ENCODE measurements around the gene C6orf163.

The C6orf163 gene

DNA sequence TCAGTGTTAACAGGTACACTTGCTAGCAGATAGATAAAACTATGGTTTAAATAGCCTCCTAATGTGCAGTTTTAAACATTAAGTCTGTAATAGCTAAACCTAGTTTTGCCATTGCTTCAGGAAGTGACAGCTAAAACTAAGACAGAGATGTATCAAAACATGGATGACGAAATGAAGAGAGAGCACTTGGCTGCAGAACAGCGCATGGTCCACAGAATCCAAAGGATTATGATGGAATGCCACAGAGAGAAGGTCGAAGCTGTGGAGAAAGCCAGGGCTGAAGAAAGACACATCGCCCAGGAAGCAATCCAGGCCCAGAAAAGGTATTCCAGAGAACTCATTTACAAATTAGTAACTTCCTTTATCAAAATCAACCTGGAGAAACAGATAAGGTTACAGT is 11.6 kb downstream of the C6orf163 start:
- no peak for DNase-seq (ENCODE audit: low read depth in 2 of 3, low spot score in 1 of 3)

DNA sequence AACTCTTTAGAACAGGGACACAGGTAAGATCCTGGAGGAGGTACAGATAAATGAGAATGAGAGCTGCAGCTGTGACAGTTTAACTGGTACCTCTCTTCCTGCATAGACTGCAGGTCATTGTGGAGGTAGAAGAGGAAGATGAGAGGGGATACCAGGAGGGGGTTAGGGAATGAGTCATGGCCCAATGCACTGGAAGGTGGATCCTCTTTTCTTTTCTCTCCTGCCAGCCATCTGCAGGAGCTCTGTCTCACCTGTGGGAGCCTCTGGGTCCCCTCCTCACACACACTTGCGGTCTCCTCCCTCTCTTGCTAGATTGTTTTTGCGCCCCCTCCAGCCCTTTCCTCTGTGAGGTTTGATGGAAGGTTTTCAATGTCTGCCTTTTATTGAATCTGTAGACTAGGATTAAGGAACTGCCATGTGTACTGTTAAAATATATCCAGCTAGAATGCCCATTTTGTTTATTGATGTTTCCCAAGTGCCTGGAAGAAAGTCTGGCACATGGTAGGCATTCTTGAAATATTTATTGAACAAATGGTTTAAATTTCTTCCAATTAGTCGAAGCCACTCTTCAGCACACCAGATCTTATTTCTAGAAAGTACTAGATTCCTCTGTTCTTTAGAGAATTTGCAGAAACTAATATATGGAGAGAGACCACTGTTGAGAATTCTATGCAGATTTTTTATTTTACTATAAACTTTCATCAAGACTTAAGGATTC is 13.0 kb downstream of the C6orf163 start:
- DNase-seq (ENCODE audit: low read depth in 2 of 3, low spot score in 1 of 3), result no peak

DNA sequence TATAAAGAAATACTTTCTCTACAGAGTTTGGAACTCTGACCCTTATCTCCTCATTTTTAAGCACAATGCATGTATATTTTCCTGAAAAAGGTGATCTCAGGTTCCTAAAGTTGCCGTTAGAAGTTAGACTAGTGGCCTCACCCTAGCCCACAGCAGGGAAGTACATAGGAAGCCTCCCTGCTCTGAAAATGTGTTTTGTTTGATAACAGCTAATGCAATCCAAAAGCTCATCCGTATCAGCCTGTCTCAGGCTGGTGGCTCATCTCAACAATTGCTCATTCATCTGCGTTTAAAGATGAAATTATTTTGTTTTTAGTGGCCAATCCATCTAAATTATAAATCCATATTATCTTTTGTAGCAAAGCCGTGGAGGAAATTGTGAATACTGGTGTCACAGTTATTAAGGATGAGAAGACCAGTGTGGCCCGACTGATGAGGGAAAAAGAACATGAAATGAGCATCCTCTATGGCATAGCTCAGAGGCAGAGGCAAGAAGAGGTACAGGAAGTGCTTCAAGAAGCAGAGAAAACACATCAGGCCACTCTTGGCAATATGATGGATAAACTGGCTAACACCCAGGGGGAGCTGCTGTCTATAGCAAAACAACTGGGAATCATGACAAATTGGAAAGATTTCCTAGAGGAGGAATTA is 20.1 kb downstream of the C6orf163 start:
- DNase-seq (ENCODE audit: low read depth in 2 of 3, low spot score in 1 of 3), result no peak

DNA sequence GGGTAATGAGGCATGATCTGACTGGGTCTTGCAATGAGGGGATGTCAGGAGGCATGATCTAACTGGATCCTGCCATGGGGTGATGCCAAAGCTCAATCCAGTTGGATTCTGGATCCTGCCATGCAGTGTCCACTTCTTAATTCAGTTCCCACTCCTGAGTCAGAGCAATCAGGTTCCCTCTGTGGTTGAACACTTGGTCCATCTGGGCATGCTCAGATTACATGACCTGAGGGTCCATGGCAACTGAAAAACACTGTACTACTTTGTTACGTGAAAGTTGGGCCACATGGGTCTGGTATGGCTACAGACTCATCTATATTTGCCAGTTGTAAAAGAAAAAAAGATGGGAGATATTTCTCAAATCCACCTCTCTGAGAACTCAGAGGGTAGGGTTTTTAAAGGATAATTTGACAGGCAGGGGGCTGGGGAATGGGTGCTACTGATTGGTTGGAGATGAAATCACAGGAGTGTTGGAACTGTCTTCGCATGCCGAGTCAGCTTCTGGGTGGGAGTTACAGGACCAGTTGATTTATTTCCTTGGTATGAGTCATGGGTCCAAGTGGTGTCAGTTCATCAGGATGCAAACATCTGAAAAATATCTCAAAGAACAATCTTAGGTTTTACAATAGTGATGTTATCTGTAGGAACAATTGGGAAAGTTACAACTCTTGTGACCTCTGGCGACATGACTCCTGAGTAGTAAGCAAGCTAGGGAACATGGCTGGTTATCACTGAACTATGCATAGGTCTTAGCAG is 21.6 kb downstream of the C6orf163 start:
- no peak for DNase-seq (ENCODE audit: low read depth in 2 of 3, low spot score in 1 of 3)

DNA sequence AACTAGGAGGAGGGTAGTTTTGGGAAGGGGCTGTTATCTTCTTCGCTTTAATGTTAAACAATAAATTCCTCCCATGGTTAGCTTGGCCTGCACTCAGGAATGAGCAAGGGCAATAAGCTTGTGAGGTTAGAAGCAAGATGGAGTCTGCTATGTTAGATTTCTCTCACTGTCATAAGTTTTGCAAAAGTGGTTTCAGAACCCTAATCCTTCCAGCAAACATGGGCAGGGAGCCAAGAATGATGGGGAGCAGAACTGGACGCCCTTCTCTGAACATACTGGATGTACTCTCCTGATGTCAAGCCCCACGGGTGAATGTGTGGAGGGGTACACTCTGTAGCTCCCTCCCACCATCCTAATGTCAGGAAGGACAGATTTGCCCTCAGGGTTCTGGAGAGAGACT is 22.3 kb downstream of the C6orf163 start:
- no peak for DNase-seq (ENCODE audit: low read depth in 2 of 3, low spot score in 1 of 3)

DNA sequence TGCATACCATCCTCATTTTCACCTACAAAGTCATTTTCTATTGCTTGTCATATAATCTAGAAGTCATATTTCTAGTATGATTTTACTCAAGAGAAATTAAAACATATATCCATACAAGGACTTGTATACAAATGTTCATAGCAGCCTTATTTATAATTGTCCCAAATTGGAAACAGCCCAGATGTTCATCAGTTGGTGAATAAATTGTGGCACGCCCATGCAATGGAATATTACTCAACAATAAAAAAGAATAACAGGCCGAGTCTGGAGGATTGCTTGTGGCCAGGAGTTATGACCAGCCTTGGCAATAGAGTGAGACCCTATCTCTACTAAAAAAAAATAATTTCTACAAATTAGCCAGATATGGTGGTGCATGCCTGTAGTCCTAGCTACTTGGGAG is 28.8 kb downstream of the C6orf163 start:
- DNase-seq (ENCODE audit: low read depth in 2 of 3, low spot score in 1 of 3), result no peak

DNA sequence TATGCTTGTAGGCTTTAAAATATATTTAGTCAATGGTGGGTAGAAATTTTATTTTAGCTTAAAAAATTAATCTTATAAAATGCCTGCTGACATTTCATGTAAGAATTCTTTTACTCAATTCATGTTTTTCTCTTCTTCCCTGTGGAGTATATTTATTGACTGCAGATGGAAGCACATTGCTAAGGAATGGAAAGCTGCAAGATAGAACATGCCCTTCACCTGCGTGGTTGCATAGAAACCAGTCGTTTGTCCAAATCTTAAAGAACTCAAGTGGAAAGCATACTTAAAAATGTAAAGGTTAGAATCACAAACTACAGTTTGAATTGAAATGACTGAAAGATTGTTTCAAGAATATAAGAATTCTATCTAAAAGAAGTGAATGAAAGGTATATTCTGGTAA is 30.7 kb downstream of the C6orf163 start:
- no peak for DNase-seq (ENCODE audit: low read depth in 2 of 3, low spot score in 1 of 3)

DNA sequence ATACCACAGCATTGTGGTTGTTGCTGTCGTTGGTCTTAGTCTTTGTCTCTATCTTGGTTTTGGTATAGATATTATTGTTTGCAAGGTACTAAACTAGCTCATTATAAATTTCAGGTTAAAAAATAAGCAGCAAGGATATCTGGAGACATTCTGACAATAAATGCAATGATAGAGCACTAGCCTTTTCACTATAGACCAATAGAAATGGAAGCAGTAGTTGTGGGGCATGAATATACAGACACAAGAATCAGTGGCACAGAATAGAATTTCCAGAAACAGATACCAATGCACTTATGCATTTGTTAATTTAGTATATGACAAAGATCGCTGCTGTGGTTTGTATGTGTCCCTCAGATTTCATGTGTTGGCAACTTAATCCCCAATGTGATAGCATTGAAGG is 32.0 kb downstream of the C6orf163 start:
- no peak for DNase-seq (ENCODE audit: low read depth in 2 of 3, low spot score in 1 of 3)

DNA sequence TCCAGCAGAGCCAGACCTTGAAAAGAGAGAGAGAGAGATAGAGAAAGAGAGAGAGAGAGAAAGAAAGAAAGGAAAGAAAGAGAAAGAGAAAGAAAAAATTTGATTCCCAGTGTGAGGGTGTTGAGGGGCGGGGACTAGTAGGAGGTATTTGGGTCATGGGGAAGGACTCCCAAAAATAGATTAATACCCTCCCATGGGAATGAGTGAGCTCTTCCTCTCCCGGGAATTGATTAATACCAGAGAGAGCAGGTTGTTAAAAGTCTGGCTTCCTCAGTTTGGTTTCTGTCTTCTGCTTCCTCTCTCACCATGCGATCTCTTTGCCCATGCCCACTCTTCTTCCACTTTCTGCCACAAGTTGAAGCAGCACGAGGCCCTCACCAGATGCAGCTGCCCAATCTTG is 34.3 kb downstream of the C6orf163 start:
- no peak for DNase-seq (ENCODE audit: low read depth in 2 of 3, low spot score in 1 of 3)

DNA sequence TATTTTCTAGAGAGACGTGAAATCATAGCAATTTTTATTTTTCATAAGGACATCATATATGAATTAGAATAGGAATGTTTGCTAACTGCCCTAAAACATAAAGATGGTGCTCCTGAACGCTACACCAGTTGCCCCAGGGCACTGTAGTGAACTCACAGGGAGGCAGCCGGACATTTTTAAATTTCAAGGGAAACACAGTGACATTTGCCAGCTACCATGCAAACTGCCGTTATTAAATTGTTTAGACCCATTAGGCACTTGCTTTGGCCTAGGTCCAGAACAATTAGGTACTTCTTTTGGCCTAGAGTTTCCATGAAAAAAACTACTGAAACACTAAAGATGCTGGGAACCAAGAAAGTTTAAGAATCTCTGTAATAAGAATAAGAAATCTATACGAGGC is 38.2 kb downstream of the C6orf163 start:
- no peak for DNase-seq (ENCODE audit: low read depth in 2 of 3, low spot score in 1 of 3)

DNA sequence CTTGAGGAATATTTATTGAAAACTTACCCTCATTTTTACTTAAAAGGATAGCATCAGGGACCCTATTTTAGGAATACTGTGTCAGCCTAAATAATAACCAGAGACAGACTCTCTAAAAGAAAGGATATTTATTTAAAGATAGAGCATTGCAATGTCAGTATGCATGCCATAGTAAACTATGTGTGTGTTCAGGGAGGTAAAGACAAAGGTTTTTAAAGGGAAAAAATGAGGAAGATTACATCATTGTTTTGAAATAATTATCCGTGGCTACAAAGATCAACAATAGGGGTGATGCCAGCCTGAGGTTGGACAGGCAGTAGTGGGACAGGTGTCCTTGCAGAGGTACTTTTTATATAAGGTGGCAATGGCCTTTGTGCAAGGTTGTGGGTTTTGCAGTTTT is 39.4 kb downstream of the C6orf163 start:
- no peak for DNase-seq (ENCODE audit: low read depth in 2 of 3, low spot score in 1 of 3)

DNA sequence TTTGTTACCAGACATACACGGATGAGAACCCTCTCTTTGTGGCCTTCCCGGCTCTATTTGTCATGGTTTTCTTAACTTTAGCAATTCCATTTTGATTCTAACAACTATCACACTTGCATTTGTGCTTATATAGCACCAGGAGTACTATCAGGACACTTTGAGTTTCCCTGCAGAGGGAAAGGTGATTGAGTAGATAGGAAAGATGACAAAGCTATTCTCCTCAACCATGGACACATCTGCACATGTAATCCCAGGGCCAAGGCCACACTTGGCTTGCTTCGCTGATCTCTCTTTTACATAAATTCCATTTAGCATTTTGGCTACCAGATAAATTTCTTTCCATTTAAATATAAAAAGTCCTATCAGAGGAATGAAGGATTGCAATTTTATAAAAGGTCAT is 39.8 kb downstream of the C6orf163 start:
- no peak for DNase-seq (ENCODE audit: low read depth in 2 of 3, low spot score in 1 of 3)

DNA sequence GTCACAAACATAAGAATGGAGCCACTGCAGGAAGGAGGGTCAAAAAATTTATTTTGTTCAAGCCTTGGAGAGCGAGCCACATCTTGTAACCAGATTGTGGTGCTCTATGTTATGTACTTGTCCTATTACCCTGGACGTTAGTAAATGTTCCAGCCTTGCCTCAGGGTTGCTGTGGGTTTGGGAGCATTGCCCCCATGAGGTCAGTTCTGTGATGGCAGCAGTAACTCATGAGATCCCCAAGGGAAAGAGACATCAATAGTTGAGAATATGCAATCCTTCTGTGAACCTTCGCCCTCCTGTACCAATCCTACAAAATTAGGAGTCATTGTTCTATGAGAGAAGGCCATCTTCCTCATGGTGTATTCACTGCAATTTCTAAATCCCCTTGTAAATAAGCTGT is 46.7 kb downstream of the C6orf163 start:
- no peak for DNase-seq (ENCODE audit: low read depth in 2 of 3, low spot score in 1 of 3)

DNA sequence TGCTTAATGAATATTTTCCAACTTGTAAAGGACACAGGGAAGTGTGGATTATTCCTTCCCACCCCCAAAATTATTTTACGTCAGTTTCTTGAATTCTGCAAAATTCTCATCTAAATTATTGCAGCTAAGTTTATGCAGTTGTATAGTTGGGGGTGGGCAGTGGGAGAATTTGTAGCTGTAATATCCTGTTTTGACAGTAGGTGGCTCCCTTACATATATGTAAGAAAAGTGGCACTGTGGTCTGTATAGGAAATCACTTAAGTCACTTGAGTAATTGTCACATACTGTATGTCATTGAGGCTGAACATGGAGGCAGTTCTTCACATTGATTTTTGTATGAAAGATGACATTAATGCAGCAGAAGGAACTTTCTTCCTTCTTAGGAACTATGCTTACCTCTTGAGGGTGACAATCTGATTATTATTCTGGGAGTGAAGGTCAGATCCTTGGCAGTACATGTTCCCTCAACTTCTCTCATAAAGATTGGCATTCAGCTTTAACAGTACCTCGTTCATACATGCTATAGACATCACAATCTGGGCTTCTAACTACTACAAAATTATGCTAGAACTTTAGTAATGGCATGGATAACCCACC is 48.5 kb downstream of the C6orf163 start:
- peak in 1 of 3 donors; percentile 62 for DNase-seq (ENCODE audit: low read depth in 2 of 3, low spot score in 1 of 3)

DNA sequence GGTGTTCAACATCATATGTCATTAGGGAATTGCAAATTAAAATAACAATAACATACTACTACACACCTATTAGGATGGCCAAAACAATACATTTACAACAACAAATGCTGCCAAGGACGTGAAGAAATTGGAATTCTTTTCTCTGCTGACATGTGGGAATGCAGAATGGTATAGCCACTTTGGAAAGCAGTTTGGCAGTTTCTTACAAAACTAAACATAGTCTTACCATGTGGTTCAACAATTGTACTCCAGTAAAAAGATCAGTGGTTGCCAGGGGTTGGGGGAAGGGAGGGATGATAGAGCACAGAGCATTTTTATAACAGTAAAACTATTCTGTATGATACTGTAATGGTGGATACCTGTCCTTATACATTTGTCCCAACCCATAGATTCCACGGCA is 50.8 kb downstream of the C6orf163 start:
- no peak for DNase-seq (ENCODE audit: low read depth in 2 of 3, low spot score in 1 of 3)

DNA sequence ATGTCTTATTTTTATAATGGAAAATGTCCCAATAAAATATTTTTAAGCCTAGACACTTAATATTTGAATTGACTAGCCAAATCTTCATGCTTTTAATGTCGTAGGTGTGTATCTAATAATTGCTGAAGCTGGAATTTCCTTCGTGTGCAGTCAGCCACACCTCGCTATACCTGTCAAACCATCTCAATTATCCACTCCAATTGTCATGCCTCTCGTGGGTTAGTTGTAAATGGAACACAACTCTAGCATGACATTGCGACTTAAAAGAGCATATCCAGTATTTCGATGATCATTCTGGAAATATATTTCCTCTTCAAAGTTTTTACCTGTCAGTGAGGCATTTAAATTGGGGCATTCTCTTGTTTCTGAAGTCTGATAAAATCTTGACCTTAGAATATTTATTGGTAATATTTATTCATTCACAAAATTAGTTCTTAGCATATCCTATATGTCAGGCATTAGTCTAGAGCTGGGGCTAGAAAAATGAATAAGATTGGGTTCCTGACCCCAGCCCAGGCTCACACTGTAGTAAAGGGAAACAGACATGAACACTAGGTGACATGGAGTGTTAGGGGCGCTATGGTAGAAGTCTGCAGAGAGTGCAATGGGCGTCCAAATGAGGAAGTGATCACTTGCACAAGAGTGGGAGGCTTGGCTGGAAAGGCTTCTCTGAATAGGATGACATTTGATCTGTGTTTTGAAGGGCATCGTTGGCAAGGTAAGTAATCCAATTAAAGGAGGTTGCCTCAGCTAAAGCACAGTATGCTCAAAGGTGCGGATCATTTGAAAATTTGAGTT is 52.2 kb downstream of the C6orf163 start:
- DNase-seq (ENCODE audit: low read depth in 2 of 3, low spot score in 1 of 3), result no peak

DNA sequence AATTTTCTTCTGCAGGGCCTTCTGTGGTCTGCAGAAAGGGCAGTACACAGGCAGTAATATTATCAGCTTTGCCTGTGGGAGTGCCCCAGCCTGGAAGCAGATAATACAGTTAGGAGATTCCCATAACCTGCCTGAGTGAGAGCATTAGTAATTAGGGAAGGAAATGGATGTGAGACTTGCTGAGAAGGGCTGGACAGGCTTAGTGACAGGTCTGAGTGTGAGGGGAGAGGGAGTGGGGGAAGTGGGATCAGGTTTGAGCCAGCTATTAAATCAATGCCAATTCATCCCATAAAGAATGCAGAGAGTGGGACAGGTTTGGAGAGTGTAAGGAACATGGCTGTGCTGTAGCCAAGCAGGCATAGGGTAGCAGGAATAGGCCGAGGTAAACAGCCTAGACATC is 53.0 kb downstream of the C6orf163 start:
- DNase-seq (ENCODE audit: low read depth in 2 of 3, low spot score in 1 of 3), result no peak

DNA sequence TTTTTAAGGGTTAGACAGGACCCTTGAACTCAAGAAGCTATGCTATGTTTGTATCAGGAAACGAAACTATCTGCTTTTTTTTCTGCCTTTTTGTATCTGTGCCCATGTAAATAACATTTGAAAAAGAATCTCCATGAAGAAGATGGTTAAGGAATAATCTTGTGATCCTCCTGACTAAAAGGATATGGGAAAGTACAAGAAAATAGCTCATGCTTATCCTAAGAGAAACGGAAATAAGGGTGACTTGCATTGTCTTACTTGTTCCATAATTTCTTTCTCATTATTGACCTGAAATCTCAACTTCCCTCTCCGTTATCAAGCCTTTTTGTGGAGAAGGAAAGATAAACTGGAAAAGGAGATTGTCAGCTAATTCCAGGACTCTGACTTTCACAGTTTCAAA is 57.2 kb downstream of the C6orf163 start:
- no peak for DNase-seq (ENCODE audit: low read depth in 2 of 3, low spot score in 1 of 3)

DNA sequence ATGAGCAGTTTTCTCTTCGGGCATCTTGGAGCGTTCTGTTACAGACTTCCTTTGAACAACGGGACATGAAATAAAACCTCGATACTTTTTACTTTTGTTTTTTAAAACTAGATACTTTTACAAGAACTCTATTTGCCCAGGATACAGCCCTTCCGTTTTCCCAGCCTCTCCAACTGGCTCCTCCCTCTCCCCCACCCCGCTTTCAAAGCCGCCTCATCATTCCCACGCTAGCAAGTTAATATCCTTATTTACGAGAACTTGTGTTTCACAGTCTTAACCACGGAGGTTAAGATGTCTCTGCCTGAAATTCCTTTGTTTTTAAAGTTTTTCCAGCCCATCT is 62.9 kb downstream of the C6orf163 start:
- DNase-seq (ENCODE audit: low read depth in 2 of 3, low spot score in 1 of 3), result no peak

DNA sequence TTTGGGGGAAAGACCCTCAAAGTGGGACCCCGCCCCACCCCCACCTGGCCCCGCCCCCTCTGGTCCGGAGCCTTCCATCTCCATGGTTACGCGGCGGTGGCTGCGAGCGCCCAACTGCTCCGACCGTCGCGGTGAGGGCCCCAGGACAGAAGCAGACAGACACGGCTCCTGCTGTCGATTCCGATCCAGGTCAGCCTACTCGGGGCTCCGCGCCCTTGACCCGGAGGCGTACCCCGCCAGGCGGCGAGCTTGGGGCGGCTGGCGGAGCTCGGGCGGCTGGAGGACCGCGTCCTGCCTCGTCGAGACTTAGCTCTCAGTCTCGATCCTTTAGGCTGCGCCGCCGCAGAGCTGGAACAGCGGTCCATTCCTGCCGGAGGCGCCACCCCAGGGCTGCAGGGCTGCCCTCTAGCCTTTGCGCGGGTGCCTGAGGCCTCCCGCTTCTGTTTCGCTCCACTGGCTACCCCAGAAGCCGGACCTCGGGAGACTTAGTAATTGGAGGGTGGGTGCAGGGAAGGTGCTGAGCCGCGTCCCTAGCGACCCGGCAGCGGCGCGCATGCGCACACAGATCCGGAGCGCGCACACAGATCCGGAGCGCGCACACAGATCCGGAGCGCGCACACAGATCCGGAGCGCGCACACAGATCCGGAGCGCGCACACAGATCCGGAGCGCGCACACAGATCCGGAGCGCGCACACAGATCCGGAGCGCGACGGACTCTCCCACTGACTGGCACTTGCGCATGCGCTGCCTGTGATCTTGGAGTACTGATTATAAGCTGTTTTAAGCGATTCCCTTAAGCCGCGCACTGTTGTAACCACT is 63.5 kb downstream of the C6orf163 start, which contains the start of gene CFAP206:
Gene CFAP206 (plus strand): TSS at position 72 of the 820 bp plus-strand sequence. CDS start 1,868 bp downstream, outside the sequence.
- DNase-seq (ENCODE audit: low read depth in 2 of 3, low spot score in 1 of 3), result peak; percentile 60 to 70 (median 60)

Data from stimulated activated CD4-positive, alpha-beta T cell treated with anti-CD3 and anti-CD28 coated beads, Interleukin-12 subunit alpha, Interleukin-12 subunit beta, amount 100 ng/mL, for 48 hours (primary cell).